Muscle layer of duodenum (tissue), 2 donors: ENCODE results near the gene TAB2.

Experiments
- H3K27ac ChIP-seq: one replicate; pipeline ENCODE4 v1.7.0; 2013; ENCODE audit warnings: mild to moderate bottlenecking, low read length
- H3K27me3 ChIP-seq: one replicate; pipeline ENCODE4 v1.7.0; 2013; ENCODE audit warnings: low read depth, mild to moderate bottlenecking, control low read depth, low read length
- H3K36me3 ChIP-seq, 2 donors: one replicate each; pipeline ENCODE4 v1.7.0; 2013; ENCODE audit warnings: low read length in 2 of 2, control low read depth in 1 of 2, mild to moderate bottlenecking in 1 of 2; ENCODE audit not compliant: insufficient read depth in 2 of 2, control insufficient read depth in 1 of 2
- H3K4me1 ChIP-seq, 2 donors: one replicate each; pipeline ENCODE4 v1.7.0; 2013; ENCODE audit warnings: low read length in 2 of 2, mild to moderate bottlenecking in 2 of 2, control low read depth in 1 of 2, moderate library complexity in 1 of 2; ENCODE audit not compliant: insufficient read depth in 2 of 2, control insufficient read depth in 1 of 2
- H3K4me3 ChIP-seq, 2 donors: one replicate each; pipeline ENCODE4 v1.7.0; 2013; ENCODE audit warnings: low read length in 2 of 2, low read depth in 1 of 2, mild to moderate bottlenecking in 1 of 2
- H3K9me3 ChIP-seq, 2 donors: one replicate each; pipeline ENCODE4 v1.7.0; 2013; ENCODE audit warnings: low read length in 2 of 2, control low read depth in 1 of 2, mild to moderate bottlenecking in 1 of 2; ENCODE audit not compliant: control insufficient read depth in 1 of 2
- donor health status: healthy.

The TAB2 gene

DNA sequence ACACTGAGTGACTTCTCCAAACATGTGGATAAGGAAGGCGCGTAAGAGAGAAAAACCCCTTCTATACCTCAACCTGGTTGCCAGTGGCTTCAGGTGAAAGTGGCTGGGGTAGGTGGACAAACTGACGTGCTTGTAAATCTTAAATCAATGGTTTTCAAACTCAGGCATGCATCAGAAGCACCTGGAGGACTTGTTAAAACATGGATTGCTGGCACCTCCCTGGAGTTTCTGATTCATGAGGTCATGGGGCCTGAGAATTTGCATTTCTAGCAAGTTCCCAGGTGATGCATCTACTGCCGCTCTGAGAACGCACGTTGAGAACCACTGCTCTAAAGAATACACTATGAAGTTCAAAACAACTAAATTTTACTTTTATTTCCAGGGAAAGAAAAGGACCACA lies 31.9 kb upstream of the TAB2 start:
- Histone ChIP-seq H3K4me3 (no peak overlapping the region), H3K9me3 (no peaks in the 10 kb centered on the region), H3K36me3 (no peaks in the 10 kb centered on the region), H3K27ac (no peak overlapping the region), H3K4me1 (no peaks in the 10 kb centered on the region), H3K27me3 (no peaks in the 10 kb centered on the region)

DNA sequence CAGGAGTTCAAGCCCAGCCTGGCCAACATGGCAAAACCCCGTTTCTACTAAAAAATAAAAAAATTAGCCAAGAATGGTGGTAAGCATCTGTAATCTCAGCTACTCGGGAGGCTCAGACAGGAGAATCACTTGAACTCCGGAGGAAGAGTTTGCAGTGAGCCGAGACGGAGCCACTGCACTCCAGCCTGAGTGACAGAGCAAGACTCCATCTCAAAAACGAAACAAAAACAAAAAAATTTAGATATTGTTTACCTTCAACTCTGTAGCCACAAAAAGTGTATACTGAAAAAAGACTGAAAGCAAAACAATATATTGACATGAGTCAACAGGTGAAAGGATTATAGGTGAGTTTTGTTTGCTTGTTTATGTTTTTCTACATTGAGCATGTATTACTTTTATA lies 30.6 kb upstream of the TAB2 start:
- H3K27ac ChIP-seq: no peak overlapping the region
- no peaks in the 10 kb centered on the region for H3K27me3 ChIP-seq
- H3K36me3 ChIP-seq: no peaks in the 10 kb centered on the region
- no peaks in the 10 kb centered on the region for H3K9me3 ChIP-seq
- no peaks in the 10 kb centered on the region for H3K4me1 ChIP-seq
- no peak overlapping the region for H3K4me3 ChIP-seq

DNA sequence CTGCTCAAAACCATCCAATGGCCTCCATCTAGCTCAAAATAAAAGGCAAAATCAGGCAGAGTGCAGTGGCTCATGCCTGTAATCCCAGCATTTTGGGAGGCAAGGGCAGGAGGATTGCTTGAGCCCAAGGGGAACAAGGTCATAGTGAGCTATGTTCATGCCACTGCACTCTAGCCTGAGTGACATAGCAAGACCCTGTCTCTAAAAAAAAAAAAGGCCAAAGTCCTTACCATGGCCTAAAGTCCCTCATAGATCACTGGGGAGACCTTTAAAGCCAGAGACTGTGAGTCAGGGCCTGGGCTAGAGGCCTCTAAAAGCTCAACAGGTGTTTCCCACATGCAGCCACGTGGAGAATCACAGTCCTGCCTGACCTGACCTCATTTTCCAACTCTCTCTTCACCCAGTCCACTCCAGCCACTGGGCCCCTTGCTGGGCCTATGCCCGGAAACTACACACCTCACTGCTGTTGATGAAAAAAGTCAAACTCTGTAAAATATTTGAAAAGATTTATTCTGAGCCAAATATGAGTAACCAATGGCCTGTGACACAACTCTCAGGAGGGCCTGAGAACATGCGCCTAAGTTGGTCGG lies 28.2 kb upstream of the TAB2 start:
- H3K4me1 ChIP-seq: no peaks in the 10 kb centered on the region
- H3K4me3 ChIP-seq: no peak overlapping the region
- no peaks in the 10 kb centered on the region for H3K27me3 ChIP-seq
- H3K36me3 ChIP-seq: no peaks in the 10 kb centered on the region
- no peak overlapping the region for H3K27ac ChIP-seq
- H3K9me3 ChIP-seq: no peaks in the 10 kb centered on the region

DNA sequence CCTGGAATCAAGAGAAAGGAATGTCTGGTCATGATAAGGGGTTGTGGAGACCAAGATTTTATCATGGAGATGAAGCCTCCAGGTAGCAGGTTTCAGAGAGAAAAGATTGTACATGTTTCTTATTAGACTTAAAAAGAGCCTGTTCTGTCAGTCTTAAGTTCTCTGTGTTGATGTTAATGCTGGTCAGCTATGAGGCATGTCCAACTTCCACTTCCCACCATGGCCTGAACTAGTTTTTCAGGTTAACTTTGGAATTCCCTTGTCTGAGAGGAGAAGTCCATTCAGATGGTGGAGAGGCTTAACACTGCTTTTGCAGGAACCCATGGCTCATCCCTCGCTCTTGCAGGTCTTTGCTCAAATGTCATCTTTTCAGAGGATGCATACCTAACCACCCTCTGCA lies 27.5 kb upstream of the TAB2 start:
- H3K9me3 ChIP-seq: no peaks in the 10 kb centered on the region

DNA sequence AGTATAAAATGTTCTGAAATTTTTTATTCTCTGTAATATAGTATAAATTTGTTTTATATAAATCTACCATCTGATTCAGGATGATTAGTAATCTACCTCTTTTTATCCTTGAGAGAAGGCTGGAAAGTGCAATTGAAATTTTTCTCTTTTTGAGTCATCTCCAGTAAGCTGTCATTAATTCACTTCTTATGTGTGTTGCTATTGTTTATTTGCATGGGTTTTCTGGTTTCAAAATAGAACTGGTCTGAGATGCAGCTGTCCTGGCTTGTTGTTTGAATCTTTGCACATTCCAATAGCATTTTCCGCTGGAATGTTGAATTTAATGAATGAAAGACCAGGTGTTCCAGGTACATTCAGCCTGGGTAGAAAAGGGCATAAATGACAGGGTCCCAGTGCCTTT lies 24.3 kb upstream of the TAB2 start:
- Histone ChIP-seq H3K4me1 (no peaks in the 10 kb centered on the region), H3K4me3 (no peak overlapping the region), H3K27ac (no peak overlapping the region), H3K27me3 (no peaks in the 10 kb centered on the region), H3K36me3 (no peaks in the 10 kb centered on the region), H3K9me3 (no peaks in the 10 kb centered on the region)

More for the DNA sequence above, 27.5 kb upstream of the TAB2 start:
- Histone ChIP-seq H3K4me1 (no peaks in the 10 kb centered on the region), H3K27ac (no peak overlapping the region), H3K4me3 (no peak overlapping the region), H3K27me3 (no peaks in the 10 kb centered on the region), H3K36me3 (no peaks in the 10 kb centered on the region)

DNA sequence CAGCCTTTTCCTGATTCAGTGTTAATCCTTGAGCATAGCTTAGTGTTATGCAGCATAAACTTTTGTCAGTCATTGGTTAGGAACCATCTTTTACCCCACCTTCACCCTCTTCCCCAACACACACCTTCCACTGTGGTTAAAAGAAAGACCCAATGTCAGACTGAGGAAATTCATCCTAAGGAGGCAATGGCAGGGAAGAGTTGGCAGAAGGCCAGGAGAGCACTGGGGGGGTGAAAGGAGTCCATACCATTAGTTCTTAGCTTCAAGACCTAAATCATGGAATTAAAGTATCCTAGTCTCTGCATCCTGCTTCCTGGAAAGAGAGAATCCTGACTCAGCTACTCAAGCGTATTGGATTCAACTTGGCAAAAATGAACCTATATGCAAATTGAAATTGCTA lies 16.9 kb upstream of the TAB2 start:
- no peak overlapping the region for H3K4me3 ChIP-seq
- H3K27me3 ChIP-seq: no peaks in the 10 kb centered on the region

DNA sequence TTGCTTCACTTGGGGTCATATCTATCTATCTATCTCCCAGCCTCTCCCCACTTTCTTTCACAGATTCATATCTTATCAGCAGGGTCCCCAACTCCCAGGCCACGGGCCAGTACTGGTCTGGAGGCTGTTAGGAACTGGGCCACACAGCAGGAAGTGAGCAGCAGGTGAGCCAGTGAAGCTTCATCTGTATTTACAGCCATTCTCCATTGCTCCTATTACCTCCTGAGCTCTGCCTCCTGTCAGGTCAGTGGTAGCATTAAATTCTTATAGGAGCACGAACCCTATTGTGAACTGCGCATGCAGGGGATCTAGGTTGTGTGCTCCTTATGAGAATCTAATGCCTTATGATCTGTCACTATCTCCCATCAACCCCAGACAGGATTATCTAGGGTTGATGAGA lies 14.8 kb upstream of the TAB2 start:
- Histone ChIP-seq H3K9me3 (no peaks in the 10 kb centered on the region), H3K4me3 (no peak overlapping the region), H3K27ac (no peak overlapping the region), H3K36me3 (no peaks in the 10 kb centered on the region), H3K27me3 (no peaks in the 10 kb centered on the region), H3K4me1 (no peaks in the 10 kb centered on the region)

More for the DNA sequence above, 16.9 kb upstream of the TAB2 start:
- H3K9me3 ChIP-seq: no peaks in the 10 kb centered on the region
- no peaks in the 10 kb centered on the region for H3K4me1 ChIP-seq
- no peak overlapping the region for H3K27ac ChIP-seq
- no peaks in the 10 kb centered on the region for H3K36me3 ChIP-seq

DNA sequence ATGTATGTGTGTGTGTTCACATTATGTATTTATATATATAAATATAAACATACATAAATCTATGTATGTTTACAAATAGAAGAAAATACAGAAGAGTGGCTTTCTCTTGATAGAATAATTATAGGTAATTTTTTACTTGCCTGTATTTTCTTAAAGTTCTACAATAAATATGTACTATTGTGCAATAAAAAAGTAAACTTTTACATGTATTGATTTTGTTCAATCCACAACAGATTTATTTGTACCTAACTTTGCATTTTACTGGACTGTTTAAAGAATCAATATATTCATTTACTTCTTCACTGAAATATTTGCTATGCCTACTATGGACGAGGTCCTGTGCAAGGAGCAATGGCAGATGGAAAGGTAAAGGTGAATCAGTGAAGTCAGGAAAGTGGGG lies 14.0 kb upstream of the TAB2 start:
- Histone ChIP-seq H3K36me3 (no peaks in the 10 kb centered on the region), H3K9me3 (no peaks in the 10 kb centered on the region), H3K27me3 (no peaks in the 10 kb centered on the region)

DNA sequence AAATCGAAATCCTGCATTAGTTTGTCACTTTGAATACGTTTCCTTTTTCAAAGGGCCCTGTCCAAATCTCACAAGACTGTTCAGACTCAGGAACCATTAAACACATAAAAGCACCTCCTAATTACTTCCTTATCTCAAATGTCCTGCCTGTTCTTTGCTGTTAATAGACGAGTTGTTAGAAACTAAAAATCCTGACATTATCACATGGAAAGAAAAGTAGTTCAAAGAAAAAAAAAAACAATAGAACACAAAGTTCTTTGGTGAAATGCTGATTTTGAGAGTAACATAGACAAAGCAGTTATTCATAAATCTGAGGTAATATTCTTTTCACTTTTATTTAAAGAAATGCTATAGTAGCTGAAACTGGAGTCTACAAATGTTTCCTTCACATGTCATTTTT lies 12.1 kb upstream of the TAB2 start:
- H3K4me1 ChIP-seq: no peaks in the 10 kb centered on the region
- H3K4me3 ChIP-seq: no peak overlapping the region
- no peak overlapping the region for H3K27ac ChIP-seq
- no peaks in the 10 kb centered on the region for H3K36me3 ChIP-seq
- H3K9me3 ChIP-seq: no peaks in the 10 kb centered on the region
- H3K27me3 ChIP-seq: no peaks in the 10 kb centered on the region

More for the DNA sequence above, 14.0 kb upstream of the TAB2 start:
- no peaks in the 10 kb centered on the region for H3K4me1 ChIP-seq
- H3K4me3 ChIP-seq: no peak overlapping the region
- no peak overlapping the region for H3K27ac ChIP-seq

DNA sequence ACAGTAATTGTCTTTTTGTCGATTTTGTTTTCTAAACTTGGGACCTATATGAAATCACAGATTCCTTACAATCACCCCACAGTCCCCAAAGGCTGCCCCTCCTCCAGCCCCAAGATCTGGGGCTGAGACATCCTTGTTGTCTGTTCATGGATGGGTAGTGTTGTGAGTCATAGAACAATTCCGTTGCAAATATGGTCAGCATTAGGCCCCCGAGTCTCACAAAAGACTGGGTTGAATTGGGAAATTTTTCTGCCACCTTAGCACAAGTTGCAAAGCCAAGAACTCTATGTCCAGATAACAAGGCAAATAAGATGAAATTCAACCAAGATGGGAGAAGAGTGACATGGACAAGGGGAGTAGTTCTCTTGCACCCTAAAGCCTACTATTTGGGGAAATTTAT lies 10.5 kb upstream of the TAB2 start:
- no peak overlapping the region for H3K27ac ChIP-seq
- no peaks in the 10 kb centered on the region for H3K4me1 ChIP-seq
- no peaks in the 10 kb centered on the region for H3K9me3 ChIP-seq

DNA sequence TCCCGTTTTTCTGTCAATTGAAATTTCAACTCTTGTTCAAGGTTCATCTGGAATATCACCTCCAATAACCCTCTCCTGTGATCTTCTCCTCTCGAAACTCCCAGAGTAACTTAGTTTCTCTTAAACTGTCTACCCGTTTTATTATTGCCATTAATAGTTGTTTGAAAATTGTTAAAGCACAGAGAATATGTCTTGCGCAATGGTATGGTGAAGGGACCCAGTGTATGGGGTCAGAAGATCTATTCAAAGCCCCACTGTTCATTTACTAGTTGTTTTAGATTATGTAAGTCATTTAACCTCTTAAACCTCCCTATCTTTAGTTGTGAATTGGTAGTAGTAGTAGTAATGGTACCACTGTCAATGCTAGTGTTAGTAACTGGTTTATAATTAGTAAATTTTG lies 6.2 kb upstream of the TAB2 start:
- H3K4me3 ChIP-seq: no peak overlapping the region
- H3K27me3 ChIP-seq: no peaks in the 10 kb centered on the region
- H3K9me3 ChIP-seq: no peaks in the 10 kb centered on the region
- peaks cover 0 to 5% of the 10 kb centered on the region in 2 donors for H3K4me1 ChIP-seq
- no peaks in the 10 kb centered on the region for H3K36me3 ChIP-seq
- no peak overlapping the region for H3K27ac ChIP-seq

More for the DNA sequence above, 10.5 kb upstream of the TAB2 start:
- Histone ChIP-seq H3K36me3 (no peaks in the 10 kb centered on the region), H3K4me3 (no peak overlapping the region), H3K27me3 (no peaks in the 10 kb centered on the region)

DNA sequence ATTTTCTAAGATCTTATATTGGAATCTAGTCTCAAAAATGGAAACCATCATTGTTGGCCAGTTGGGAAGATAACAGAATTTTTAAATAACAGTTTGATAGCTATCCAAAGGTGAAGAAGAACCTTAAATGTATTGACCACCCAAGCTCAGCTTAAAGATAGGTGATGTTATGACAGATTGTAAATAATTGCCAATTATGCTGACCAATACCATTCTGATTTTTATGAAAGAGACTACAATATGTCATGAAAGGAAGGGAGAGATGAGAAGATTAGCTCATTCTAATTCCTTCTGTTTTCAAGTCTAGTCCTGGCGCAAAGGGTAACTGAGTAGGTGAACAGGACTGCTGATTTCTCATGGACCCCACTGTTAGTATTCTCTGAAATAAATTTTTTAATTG lies 5.7 kb upstream of the TAB2 start:
- H3K27ac ChIP-seq: no peak overlapping the region
- H3K36me3 ChIP-seq: no peaks in the 10 kb centered on the region
- H3K27me3 ChIP-seq: no peaks in the 10 kb centered on the region

More for the DNA sequence above, 5.7 kb upstream of the TAB2 start:
- H3K4me1 ChIP-seq: peaks cover 0 to 6% of the 10 kb centered on the region in 2 donors
- H3K4me3 ChIP-seq: no peak overlapping the region
- H3K9me3 ChIP-seq: no peaks in the 10 kb centered on the region
